HG02623 (cell line): ENCODE results near the gene ILF3.
"Not testable (repeated sequence)": the region's sequence is repeated elsewhere in the genome, so short reads cannot be mapped to it uniquely, and the experiment has no call there.

Experiments used
- ATAC-seq: cut with Tn5 transposase; IDR thresholded peaks from one replicate; pipeline ENCODE4 v1.9.1; 2021; ENCODE audit warnings: moderate library complexity; ENCODE audit not compliant: unreplicated experiment

ILF3 gene

DNA sequence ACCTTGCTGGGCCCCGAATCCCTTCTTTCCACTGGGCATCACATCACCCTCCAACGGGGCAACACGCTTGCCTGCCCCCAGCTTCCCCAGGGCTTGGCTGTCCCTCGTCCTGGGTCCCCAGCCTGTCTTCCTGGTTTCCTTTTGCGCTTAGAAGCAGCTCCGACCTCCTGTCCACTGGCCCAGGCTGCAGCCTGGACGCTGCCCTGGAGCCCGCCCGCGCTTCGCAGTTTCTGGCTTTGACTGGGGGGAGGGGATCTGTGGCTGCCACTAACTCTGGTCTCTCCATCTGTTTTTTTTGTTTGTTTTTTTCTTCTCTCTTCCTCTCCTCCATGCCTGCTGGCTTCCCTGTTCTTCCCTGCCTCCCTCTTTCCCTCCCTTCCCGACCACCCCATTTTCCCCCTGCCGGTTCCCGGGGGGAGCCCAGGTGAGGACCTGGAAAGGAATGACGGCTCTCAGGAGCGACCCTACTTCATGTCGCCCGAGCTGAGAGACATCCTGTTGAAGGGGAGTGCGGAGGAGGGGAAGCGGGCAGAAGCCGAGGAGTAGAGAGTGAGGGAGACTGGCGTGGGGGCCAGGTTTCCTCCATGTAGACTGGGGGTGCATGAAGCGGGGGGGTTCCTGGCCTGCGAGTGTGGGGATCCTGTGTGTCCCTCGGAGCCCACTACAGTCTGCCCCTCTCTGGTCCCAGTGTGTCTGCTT lies 11.5 kb upstream of the ILF3 start:
- no peak for ATAC-seq

DNA sequence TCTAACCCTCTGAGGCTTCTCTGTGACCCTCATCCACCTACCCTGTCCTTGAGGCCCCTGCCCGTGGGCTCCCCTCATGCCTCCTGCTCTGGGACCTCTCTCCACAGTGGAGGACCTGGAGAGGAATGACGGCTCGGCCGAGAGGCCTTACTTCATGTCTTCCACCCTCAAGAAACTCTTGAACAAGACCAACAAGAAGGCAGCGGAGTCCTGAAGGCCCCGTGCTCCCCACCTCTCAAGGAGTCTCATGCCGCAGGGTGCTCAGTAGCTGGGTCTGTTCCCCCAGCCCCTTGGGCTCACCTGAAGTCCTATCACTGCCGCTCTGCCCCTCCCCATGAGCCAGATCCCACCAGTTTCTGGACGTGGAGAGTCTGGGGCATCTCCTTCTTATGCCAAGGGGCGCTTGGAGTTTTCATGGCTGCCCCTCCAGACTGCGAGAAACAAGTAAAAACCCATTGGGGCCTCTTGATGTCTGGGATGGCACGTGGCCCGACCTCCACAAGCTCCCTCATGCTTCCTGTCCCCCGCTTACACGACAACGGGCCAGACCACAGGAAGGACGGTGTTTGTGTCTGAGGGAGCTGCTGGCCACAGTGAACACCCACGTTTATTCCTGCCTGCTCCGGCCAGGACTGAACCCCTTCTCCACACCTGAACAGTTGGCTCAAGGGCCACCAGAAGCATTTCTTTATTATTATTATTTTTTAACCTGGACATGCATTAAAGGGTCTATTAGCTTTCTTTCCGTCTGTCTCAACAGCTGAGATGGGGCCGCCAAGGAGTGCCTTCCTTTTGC lies 10.8 kb upstream of the ILF3 start:
- no peak for ATAC-seq

DNA sequence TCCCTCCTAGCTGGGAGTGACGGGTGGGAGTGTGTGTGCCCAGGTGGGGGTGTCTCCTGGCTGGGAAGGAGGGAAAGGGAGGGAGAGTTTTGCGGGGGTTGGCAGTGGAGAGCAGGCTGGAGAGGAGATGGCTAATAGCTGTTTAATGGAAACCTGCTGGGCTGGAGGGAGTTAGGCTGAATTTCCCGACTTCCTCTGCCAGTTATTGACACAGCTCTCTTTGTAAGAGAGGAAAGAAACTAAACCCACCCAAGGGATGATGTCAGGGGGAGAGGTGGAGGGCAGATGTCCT lies 10.2 kb upstream of the ILF3 start:
- ATAC-seq, result no peak

DNA sequence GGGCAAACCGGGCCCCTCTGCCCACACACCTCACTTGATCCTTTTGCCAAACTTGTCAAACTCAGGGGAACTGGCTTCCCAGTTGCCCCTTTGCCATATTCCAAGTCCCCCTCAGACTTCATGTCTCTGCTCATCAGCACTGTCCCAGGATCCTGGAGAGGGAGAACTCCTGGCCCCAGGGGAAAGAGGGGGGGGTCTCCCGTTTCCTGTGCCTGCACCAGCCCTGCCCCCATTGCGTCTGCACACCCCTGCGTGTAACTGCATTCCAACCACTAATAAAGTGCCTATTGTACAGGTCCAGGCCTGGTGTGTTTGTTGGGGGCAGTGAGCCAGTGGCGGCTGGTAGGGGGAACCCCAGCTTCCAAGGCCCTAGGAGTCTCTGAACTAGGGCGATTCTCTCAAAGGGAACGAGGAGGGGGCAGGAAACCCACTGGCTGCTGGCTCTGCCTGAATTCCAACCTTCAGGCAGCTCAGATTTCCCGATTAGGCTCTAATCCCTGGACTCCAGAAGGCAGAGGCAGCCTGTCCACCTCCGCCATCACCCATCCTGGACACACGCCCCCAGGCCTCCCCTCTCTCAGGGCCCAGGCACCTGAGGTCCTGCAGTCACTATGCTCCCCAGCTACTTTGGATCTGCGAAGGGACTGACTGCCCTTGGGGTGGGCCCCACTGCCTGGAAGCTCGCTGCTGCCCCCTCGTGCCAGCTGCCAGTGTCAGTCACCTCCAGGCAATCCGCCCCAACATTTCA lies 9.7 kb upstream of the ILF3 start:
- ATAC-seq, result no peak

DNA sequence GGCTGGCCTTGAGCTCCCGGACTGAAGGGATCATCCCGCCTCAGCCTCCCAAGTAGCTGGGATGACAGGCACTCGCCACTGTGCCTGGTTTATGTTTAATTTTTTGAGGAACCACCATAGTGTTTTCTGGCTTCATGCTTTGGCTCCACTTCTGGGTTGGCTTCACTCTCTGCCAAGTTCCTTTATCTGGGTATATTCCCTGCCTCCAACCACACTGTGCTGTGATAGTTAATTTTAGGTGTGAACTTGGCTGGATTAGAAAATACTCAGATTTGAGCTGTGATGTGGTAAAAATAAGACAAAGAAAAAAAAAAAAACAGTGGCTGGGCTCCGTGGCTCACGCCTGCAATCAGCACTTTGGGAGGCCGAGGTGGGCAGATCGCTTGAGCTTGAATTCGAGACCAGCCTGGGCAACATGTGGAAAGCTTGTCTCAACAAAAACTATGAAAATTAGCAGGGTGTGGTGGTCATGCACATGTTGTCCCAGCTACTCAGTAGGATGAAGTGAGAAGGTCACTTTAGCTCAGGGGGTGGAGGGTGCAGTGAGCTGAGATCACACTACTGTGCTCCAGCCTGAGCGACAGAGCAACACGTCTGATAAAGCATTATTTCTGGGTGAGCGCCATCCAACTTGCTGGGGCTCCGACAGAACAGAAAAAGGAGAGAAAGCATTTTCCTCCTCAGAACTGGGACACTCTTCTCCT lies 7.5 kb upstream of the ILF3 start:
- ATAC-seq, result no peak

DNA sequence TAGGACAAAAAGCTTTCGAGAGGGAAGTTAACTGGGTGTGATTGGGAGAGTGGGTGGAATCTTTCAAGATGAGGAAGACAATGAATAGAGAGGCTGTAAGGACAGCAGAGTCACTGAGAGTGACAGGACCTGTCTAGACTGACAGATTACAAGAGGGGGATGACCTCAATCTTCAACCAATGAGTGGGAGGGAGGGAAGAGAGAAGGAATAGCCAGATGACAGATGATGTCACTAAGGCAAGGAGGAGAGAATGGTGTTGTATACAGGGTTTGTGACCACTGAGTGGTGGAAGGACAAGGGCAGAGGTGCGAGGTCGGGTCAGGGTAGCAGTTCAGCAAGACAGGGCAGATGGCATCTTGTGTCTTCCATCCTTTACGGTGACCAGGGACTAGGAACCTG lies 5.8 kb upstream of the ILF3 start:
- no peak for ATAC-seq

DNA sequence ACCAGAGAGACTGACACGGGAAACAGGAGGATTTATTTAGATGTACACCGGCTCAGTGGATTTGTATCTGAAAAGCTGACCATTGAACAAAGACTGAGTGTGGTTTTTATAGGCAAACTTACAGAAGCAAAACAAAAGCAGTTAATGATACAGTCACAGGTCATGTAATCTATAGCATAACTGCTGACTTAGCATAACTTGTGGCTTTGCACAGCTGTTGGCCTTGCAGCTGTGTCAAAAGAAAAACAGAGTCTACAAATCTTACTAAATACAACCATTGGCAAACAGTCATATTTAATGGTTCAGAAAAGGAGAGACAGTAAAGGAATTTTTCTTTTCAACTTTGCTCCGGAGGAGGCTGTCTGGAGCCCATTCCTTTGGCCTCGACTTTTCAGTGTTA lies 2.3 kb upstream of the ILF3 start:
- ATAC-seq, result no peak

DNA sequence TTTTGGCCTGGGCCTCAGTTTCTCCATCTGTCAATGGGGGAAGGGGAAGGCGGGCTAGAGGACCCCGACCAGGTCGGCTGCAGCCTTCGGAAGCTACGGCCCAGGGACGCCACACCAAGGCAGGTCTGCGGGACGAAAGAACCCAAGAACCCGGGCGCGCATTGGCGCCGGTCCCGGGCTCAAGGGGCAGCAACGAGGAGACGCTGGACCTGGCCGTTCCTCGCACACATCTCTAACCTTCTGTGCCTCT lies 739 bp upstream of the ILF3 start:
- ATAC-seq, result peak; percentile 5

DNA sequence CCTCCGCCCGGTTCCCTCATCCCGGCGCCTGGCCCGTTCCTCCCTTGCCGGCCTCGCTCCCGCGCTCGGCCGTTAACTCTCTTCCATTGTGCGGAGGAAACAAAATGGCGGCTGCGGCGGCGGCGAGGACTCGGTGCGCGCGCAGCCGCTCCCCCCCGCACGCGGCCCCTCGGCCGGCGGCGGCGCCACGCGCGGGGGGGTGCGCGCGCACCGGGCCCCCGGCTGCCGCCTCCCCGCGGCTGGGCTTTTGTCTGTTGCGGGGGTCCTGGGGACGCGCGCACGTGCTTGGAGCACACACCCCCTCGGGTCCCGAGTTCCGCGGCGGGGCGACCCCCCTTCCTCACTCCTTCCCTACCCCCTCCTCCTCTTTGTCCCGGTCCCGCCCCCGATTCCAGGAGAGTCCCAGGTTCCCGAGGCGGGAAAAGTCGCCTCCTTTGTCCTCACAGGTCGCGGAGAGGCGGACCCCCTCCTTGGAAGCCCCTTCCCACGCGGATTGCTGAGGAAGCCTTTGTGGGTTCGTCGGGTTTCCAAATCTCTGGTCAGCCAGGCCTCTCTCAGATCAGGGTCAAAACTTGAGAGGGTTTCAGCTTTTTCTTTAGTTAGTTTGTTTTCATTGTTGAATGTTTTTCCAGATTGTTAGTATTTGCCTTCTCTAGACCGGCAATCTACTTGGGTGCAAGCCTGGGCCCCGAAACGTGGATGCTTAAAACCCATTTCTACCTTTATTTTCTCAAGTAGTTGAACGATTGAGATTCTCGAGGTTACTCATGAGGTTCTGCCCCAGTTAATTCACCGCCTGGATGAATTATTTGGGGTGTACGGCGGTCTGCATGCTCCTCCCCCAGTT lies 687 bp downstream of the ILF3 start:
- no peak for ATAC-seq

DNA sequence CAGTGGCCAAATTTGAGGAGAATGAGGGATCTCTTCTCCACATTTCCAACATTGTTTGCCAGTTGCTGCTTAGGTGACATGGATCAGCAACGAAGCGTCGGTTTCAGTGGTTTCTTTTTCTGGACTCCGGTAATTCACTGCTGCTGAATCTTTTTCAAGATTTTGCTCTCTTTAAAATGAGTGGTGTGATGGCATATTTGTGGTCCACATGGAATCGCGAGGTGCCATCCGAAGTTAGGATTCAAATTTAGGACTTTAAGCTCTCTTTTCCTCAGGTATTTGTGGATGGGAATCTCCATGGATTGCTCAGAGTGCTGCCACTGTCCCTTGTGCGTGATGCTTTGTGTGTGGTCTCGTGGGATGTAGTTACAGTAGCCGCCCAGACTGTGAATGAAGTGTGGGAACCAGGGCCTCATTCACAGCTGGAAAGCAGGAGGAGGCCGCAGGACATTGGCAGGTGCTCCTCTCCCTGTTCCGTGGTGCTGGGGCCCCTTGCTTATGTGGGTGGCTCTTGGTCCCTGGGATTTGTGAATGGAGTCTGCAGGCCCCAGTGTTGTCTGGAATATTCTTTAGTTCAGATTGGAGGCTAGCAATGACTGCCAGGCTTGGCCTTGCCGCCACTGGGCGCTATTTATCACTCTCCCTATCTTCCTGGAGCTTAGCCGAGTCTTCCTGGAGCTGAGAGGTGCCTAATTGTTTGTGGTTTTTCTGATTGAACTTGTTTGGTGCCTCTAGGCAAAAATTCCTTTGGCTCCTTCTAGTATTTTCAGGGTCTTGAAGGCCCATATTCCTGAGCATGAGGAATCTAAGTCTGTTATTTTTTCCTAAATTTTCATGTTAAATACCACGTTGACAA lies 1.5 kb downstream of the ILF3 start:
- no peak for ATAC-seq

DNA sequence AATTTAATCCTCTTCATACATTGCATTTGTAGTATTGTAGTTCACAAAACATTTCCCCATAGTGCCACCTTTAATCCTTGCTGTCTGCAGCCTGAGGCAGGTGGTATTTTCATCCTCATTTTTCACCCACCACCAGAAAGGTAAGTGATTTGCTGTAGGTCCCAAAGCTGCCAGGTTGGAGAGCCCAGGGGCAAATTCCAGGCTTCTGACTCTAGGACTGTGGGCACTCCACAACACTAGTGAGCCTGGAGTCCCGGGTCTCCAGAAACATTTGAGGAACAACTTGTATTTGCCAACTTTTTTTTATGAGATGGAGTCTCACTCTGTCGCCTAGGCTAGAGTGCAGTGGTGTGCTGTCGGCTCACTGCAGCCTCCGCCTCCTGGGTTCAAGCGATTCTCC lies 6.2 kb downstream of the ILF3 start:
- no peak for ATAC-seq

DNA sequence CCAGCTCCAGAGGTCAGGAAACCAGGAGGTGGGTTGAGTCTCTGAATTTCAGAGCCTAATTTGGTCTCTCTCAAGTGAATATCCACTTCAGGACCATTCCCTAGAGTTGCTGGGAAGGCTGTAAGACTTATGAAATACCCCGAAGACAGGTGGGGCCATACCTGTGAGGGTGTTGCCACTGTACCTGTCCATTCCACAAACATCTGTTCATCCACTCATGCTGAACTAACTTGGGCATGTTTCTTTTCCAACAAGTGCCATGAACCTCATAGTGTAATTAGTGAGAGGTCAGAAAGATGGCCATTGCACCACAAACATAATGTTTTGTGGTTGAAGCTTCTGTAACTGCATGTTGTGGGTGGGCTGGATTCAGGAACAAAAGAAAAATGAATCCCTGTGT lies 7.8 kb downstream of the ILF3 start:
- ATAC-seq, result no peak

DNA sequence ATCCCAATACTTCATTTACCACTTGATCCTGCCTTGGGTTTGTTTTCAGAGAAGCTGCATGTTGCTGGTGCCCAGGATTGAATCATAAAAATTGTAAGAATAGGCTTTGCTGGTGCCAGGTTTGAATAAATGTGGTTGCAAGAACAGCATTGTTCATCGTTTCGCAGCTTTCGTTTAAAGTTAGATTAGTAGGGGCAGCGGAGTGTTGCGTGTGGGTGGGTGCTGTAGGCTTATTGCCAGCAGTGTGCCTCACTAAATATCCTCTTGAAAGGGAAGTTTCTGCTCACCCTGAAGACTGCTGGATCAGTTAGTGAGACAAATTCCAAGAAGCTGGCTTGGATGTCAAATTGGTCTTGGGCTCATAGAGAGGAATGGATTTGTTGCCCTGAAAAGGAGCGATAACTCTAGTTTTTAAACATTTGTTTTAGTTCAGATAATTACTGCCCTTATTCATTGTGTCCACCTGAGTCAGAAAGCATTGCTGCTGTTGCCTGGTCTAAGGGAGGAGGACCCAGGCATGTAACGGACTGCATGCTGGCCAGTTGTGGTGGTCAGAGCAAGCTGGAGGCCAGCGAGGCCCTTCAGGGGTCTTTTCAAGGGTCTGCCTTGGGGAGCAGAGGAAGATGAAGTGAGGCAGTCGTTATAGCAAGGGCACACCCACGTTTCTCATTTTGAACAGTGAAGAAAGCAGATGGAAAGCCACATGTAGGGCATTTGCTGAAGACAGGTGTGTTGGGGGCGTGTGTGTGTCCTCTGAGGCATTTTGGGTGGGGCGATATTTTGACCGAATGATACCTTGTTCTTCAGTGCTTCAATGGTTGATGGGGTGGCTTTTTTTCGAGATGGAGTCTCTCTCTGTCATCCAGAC lies 8.5 kb downstream of the ILF3 start:
- no peak for ATAC-seq

DNA sequence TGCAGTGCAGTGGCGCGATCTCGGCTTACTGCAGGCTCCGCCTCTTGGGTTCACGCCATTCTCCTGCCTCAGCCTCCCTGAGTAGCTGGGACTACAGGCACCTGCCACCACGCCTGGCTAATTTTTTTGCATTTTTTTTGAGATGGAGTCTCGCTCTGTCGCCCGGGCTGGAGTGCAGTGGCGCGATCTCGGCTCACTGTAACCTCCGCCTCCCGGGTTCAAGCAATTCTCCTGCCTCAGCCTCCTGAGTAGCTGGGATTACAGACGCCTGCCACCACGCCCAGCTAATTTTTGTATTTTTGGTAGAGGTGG lies 9.1 kb downstream of the ILF3 start:
- not testable (repeated sequence) for ATAC-seq

DNA sequence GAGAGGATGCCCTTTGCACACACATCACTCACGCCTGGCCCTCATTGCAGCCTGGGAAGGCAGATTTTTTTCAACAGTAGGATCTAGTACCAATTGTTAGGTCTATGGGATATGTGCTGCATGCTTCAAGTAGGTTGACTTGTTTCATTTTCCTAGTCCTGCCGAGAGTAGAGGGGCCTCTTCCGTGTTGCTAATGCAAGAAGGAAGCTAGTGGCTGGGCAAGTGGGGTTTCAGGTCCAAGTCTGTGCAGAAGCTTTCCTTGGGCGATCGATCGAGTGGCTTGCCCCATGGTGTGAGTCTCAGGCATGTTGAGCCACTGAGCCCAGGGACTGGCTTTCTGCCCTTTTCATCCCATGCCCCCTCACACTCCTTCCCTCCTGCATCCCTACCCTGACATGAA lies 13.7 kb downstream of the ILF3 start:
- ATAC-seq, result no peak

DNA sequence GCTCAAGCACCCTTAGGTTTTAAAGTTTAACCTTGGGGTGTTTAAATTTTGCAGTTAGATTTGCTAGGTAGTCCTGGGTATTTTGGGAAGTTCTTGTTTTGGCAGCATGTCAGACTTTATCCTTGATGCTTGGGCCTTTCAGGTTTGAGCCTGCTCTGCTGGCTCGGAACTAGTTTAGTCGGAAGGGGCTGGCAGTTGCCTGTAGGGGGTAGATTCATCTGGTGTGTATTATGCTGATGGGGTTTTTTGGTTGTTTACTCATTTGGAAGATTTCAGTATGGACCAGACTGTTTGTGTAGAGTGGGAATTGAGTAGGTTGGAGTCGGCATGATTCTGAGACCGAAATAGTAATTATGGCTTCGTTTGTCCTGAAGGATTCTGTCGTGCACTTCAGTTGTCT lies 15.1 kb downstream of the ILF3 start:
- no peak for ATAC-seq

DNA sequence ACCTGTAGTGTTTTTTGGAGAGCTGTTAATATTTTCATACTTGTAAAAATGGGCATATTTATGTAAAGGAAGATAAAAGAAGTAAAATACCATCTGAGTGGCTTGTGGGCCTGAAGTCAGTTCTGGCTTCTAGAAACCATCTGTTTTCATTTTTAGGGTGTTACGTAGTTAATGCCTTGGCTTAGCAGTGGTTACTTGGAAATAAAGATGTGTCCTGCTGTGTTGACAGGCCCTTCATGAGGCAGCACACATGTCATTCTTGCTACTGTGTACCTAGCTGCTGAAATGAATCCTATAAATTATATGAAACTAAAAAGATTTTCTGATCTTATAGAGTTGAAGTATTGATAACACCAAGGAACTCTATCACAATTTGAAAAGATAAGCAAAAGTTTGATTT lies 16.0 kb downstream of the ILF3 start:
- no peak for ATAC-seq

DNA sequence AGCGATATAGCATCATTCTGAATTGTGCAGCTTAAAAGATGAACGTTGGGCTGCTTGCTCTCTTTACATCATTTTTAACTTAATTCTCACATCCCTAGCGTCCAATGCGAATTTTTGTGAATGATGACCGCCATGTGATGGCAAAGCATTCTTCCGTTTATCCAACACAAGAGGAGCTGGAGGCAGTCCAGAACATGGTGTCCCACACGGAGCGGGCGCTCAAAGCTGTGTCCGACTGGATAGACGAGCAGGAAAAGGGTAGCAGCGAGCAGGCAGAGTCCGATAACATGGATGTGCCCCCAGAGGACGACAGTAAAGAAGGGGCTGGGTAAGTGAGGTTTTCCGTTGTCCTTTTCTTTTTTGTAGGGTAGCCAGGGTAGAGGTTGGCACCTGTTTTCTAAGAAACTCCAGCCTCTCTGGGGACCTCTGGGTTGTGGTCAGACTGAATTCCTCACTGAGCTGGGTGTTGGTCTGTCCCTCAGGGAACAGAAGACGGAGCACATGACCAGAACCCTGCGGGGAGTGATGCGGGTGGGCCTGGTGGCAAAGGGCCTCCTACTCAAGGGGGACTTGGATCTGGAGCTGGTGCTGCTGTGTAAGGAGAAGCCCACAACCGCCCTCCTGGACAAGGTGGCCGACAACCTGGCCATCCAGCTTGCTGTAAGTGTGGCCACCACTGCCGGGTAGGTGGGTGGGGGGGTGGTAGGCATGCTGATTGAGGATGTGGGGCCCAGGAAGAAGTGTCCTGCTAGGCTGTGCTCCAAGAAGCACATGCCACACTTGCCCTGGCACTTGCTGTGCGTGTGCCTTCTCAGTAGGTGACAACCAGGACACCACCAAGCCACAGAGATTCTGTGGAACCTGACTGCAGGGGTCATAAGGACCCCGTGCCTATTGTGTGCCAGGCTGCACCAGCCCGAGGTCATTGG lies 17.0 kb downstream of the ILF3 start:
- no peak for ATAC-seq
